H1 (cell line): Measurements from ENCODE around the gene NAPA. TPM values are rescaled to one million over a fixed set of nuclear protein-coding genes. Genes with fewer than 3 reads are reported as not detected.

Experiments used
- CTCF ChIA-PET: fragments of 300-600 bp; sonication (Branson Sonifier 250); formaldehyde crosslinking; loops from one replicate; lab custom pipeline; 2021; ENCODE audit not compliant: partially characterized antibody; lab: Charles Lee
- POLR2A ChIA-PET: fragments of 300-600 bp; sonication (Branson Sonifier 250); formaldehyde crosslinking; loops from one replicate; lab custom pipeline; 2021; ENCODE audit warnings: inconsistent platforms; ENCODE audit not compliant: partially characterized antibody; lab: Charles Lee
- DNase-seq, 2 experiments: peaks; one replicate each; pipeline versions ENCODE4 v3.0.0 to v3.0.0-alpha.2; 2010 to 2022; ENCODE audit warnings: low spot score in 2 of 2, low read depth in 1 of 2, mixed read lengths in 1 of 2
- FAIRE-seq: peaks from 2 replicates; lab custom pipeline; 2011; peaks lifted over from hg19 to GRCh38; lab: Jason Lieb, UNC
- H2AFZ ChIP-seq: 2 replicates; pipeline ENCODE4 v1.8.1; 2012; ENCODE audit warnings: low read length, inconsistent platforms
- H2AK5ac ChIP-seq: 2 replicates; pipeline ENCODE4 v1.6.1; 2013; ENCODE audit warnings: low read depth, low read length
- H2BK120ac ChIP-seq: replicated peaks from 2 replicates; pipeline ENCODE3; 2013; ENCODE audit warnings: low read depth, low read length, inconsistent platforms
- H2BK12ac ChIP-seq: 2 replicates; pipeline ENCODE4 v1.6.1; 2013; ENCODE audit warnings: low read depth, low read length
- H2BK15ac ChIP-seq: 2 replicates; pipeline ENCODE4 v1.6.1; 2013; ENCODE audit warnings: low read length
- H2BK20ac ChIP-seq: 2 replicates; pipeline ENCODE4 v1.6.1; 2013; ENCODE audit warnings: low read length
- H2BK5ac ChIP-seq: 2 replicates; pipeline ENCODE4 v1.6.1; 2013; ENCODE audit warnings: low read depth, low read length
- H3K14ac ChIP-seq: 2 replicates; pipeline ENCODE4 v1.6.1; 2013; ENCODE audit warnings: inconsistent platforms; ENCODE audit not compliant: insufficient read length
- H3K18ac ChIP-seq: 2 replicates; pipeline ENCODE4 v1.6.1; 2013; ENCODE audit warnings: low read length; ENCODE audit errors: extremely low read depth
- H3K23ac ChIP-seq: 2 replicates; pipeline ENCODE4 v1.6.1; 2013; ENCODE audit warnings: inconsistent platforms; ENCODE audit not compliant: insufficient read length
- H3K23me2 ChIP-seq: 2 replicates; pipeline ENCODE4 v1.6.1; 2013; ENCODE audit warnings: low read depth, low read length
- H3K27ac ChIP-seq: 2 replicates; pipeline ENCODE4 v1.6.1; 2011; ENCODE audit warnings: low read depth, low read length, inconsistent platforms
- H3K27me3 ChIP-seq, 4 experiments: replicated peaks in 1 of 4; 1 replicate in 1 of 4; 2 replicates in 3 of 4; pipeline versions ENCODE4 v1.6.1 to v1.8.1; 2011 to 2013; ENCODE audit warnings: low read length in 3 of 4, mild to moderate bottlenecking in 3 of 4, inconsistent platforms in 2 of 4, mixed read lengths in 2 of 4, moderate library complexity in 1 of 4; ENCODE audit not compliant: control insufficient read depth in 3 of 4, insufficient read depth in 3 of 4; ENCODE audit errors: extremely low read depth in 1 of 4
- H3K36me3 ChIP-seq, 4 experiments: 2 replicates each; pipeline versions ENCODE4 v1.6.1 to v1.8.1; 2011 to 2013; ENCODE audit warnings: mild to moderate bottlenecking in 4 of 4, low read length in 3 of 4, moderate library complexity in 2 of 4, control low read depth in 1 of 4, inconsistent platforms in 1 of 4; ENCODE audit not compliant: insufficient read depth in 4 of 4, control insufficient read depth in 2 of 4
- H3K4ac ChIP-seq: replicated peaks from 2 replicates; pipeline ENCODE3; 2013; ENCODE audit warnings: low read length, low read depth, mixed read lengths, inconsistent platforms; ENCODE audit not compliant: insufficient read length
- H3K4me1 ChIP-seq, 4 experiments: replicated peaks in 1 of 4; 1 replicate in 1 of 4; 2 replicates in 3 of 4; pipeline versions ENCODE4 v1.6.1 to v1.8.1; 2011 to 2013; ENCODE audit warnings: low read length in 3 of 4, inconsistent platforms in 2 of 4, mixed read lengths in 1 of 4; ENCODE audit not compliant: insufficient read depth in 4 of 4, control insufficient read depth in 3 of 4
- H3K4me2 ChIP-seq, 2 experiments: 2 replicates each; pipeline versions ENCODE4 v1.6.1 to v1.8.1; 2011 to 2013; ENCODE audit warnings: low read depth in 2 of 2, low read length in 2 of 2, control low read depth in 1 of 2, inconsistent platforms in 1 of 2, mild to moderate bottlenecking in 1 of 2; ENCODE audit not compliant: insufficient read depth in 1 of 2
- H3K4me3 ChIP-seq, 4 experiments: fragments of 200-600, 300-600 bp in 1 of 4; sonication (generic), shearing (Covaris generic), sonication (Bioruptor Twin) in 1 of 4; 2 replicates each; pipeline versions ENCODE4 v1.5.1 to v1.8.1; 2011 to 2016; ENCODE audit warnings: low read length in 4 of 4, low read depth in 3 of 4, control low read depth in 2 of 4, inconsistent platforms in 2 of 4, mild to moderate bottlenecking in 2 of 4, mixed read lengths in 1 of 4, moderate library complexity in 1 of 4; ENCODE audit not compliant: insufficient read depth in 2 of 4; ENCODE audit errors: extremely low read depth in 1 of 4
- H3K56ac ChIP-seq: replicated peaks from 2 replicates; pipeline ENCODE3; 2013; ENCODE audit warnings: low read depth, mild to moderate bottlenecking, mixed read lengths, low read length, inconsistent platforms; ENCODE audit not compliant: insufficient read length
- H3K79me1 ChIP-seq: 2 replicates; pipeline ENCODE4 v1.6.1; 2013; ENCODE audit warnings: low read depth, low read length, control low read depth
- H3K79me2 ChIP-seq, 2 experiments: 2 replicates each; pipeline versions ENCODE4 v1.6.1 to v1.8.1; 2012 to 2013; ENCODE audit warnings: low read length in 2 of 2, mild to moderate bottlenecking in 2 of 2, inconsistent platforms in 1 of 2; ENCODE audit not compliant: insufficient read depth in 2 of 2, control insufficient read depth in 1 of 2
- H3K9ac ChIP-seq, 4 experiments: replicated peaks in 1 of 4; 1 replicate in 1 of 4; 2 replicates in 3 of 4; pipeline versions ENCODE4 v1.6.1 to v1.8.1; 2011 to 2013; ENCODE audit warnings: low read depth in 3 of 4, low read length in 3 of 4, control low read depth in 2 of 4, mild to moderate bottlenecking in 2 of 4, moderate library complexity in 2 of 4, inconsistent platforms in 1 of 4; ENCODE audit errors: extremely low read depth in 1 of 4
- H3K9me3 ChIP-seq, 2 experiments: 2 replicates each; pipeline versions ENCODE4 v1.6.1 to v1.8.1; 2012 to 2013; ENCODE audit warnings: mild to moderate bottlenecking in 2 of 2, moderate library complexity in 2 of 2, control low read depth in 1 of 2, inconsistent platforms in 1 of 2, low read depth in 1 of 2, low read length in 1 of 2, mixed read lengths in 1 of 2; ENCODE audit not compliant: insufficient read depth in 2 of 2
- H4K20me1 ChIP-seq, 2 experiments: replicated peaks in 1 of 2; 2 replicates each; pipeline versions ENCODE3 to v1.8.1; 2011 to 2013; ENCODE audit warnings: inconsistent platforms in 2 of 2, low read length in 2 of 2, mild to moderate bottlenecking in 1 of 2; ENCODE audit not compliant: insufficient read depth in 2 of 2, control insufficient read depth in 1 of 2
- H4K5ac ChIP-seq: 2 replicates; pipeline ENCODE4 v1.6.1; 2013; ENCODE audit warnings: low read length, low read depth, mixed read lengths, inconsistent platforms; ENCODE audit not compliant: insufficient read length
- H4K8ac ChIP-seq: 2 replicates; pipeline ENCODE4 v1.8.0; 2013; ENCODE audit warnings: mild to moderate bottlenecking, moderate library complexity, low read length, inconsistent platforms; ENCODE audit not compliant: insufficient read depth; ENCODE audit errors: extremely low read depth
- H4K91ac ChIP-seq: replicated peaks from 2 replicates; pipeline ENCODE3; 2013; ENCODE audit warnings: low read length, mixed read lengths, inconsistent platforms; ENCODE audit not compliant: insufficient read length
- ASH2L ChIP-seq: fragments of 200-600, 300-600 bp; sonication (generic); IDR thresholded peaks from one replicate; pipeline ENCODE4 v1.7.1; 2017; ENCODE audit warnings: low read length
- BACH1 ChIP-seq: IDR thresholded peaks from 2 replicates; pipeline ENCODE4 v1.6.1; 2012; ENCODE audit warnings: low read length, improper control_type of control experiment
- CHD1 ChIP-seq: IDR thresholded peaks from 2 replicates; pipeline ENCODE4 v1.6.1; 2012; ENCODE audit warnings: low read depth, low read length, improper control_type of control experiment
- CREB1 ChIP-seq: IDR thresholded peaks from 2 replicates; pipeline ENCODE4 v1.6.1; 2012; ENCODE audit warnings: inconsistent platforms
- EZH2 ChIP-seq: fragments of 200-600 bp; sonication (generic); IDR thresholded peaks from 2 replicates; pipeline ENCODE4 v1.7.1; 2012; ENCODE audit warnings: low read depth, mild to moderate bottlenecking, moderate library complexity, low read length, inconsistent platforms; ENCODE audit not compliant: severe bottlenecking
- GABPA ChIP-seq: IDR thresholded peaks from 2 replicates; pipeline ENCODE4 v1.6.1; 2011; ENCODE audit warnings: mild to moderate bottlenecking, low read length, moderate library complexity, borderline replicate concordance; ENCODE audit not compliant: insufficient read depth
- GTF2F1 ChIP-seq: IDR thresholded peaks from 2 replicates; pipeline ENCODE4 v1.6.1; 2012; ENCODE audit warnings: low read depth, low read length, improper control_type of control experiment, borderline replicate concordance
- JUND ChIP-seq: IDR thresholded peaks from 2 replicates; pipeline ENCODE4 v1.6.1; 2011; ENCODE audit warnings: mild to moderate bottlenecking, improper control_type of control experiment, low read length
- PHF8 ChIP-seq: fragments of 200-600 bp; sonication (generic); conservative IDR thresholded peaks from 2 replicates; pipeline ENCODE4 v1.7.1; 2012; ENCODE audit warnings: low read depth, mild to moderate bottlenecking, inconsistent platforms, low read length, moderate library complexity
- POLR2A ChIP-seq, 2 experiments: IDR thresholded peaks; 1 replicate in 1 of 2; 2 replicates in 1 of 2; pipeline ENCODE4 v1.6.1; 2011; ENCODE audit warnings: low read depth in 2 of 2, low read length in 2 of 2, mild to moderate bottlenecking in 2 of 2; ENCODE audit errors: control extremely low read depth in 1 of 2
- RAD21 ChIP-seq, 2 experiments: IDR thresholded peaks in 1 of 2; conservative IDR thresholded peaks in 1 of 2; 2 replicates each; pipeline ENCODE4 v1.6.1; 2011; ENCODE audit warnings: low read depth in 2 of 2, low read length in 2 of 2, improper control_type of control experiment in 1 of 2, inconsistent platforms in 1 of 2, mild to moderate bottlenecking in 1 of 2, moderate library complexity in 1 of 2
- SAP30 ChIP-seq: fragments of 300-600 bp; sonication (generic); IDR thresholded peaks from 2 replicates; pipeline ENCODE4 v1.7.1; 2012; ENCODE audit warnings: low read length, moderate library complexity, mild to moderate bottlenecking, inconsistent platforms; ENCODE audit not compliant: insufficient read depth, insufficient replicate concordance
- SP4 ChIP-seq: IDR thresholded peaks from 2 replicates; pipeline ENCODE4 v1.6.1; 2012; ENCODE audit warnings: low read length, inconsistent platforms
- TAF7 ChIP-seq: optimal IDR thresholded peaks from 2 replicates; pipeline ENCODE3; 2011; ENCODE audit warnings: low read depth, mild to moderate bottlenecking, inconsistent platforms, low read length, moderate library complexity, borderline replicate concordance
- ZNF274 ChIP-seq: IDR thresholded peaks from 2 replicates; pipeline ENCODE4 v1.7.0; 2012; ENCODE audit warnings: low read length, borderline replicate concordance; ENCODE audit errors: extremely low read depth
- WGBS, 2 experiments: shearing (Covaris generic) in 1 of 2; methylation state at CpG; one replicate each; pipeline versions ENCODE4 v1.1.6 to v1.1.7; 2013 to 2015; ENCODE audit warnings: low lambda C conversion rate in 2 of 2, mixed read lengths in 2 of 2, inconsistent platforms in 1 of 2, low coverage in 1 of 2, missing lambda C conversion rate in 1 of 2; ENCODE audit not compliant: insufficient replicate concordance in 2 of 2, insufficient coverage in 1 of 2, insufficient read length in 1 of 2; ENCODE audit errors: extremely low coverage in 1 of 2, missing lambda C conversion rate in 1 of 2; 5-methylcytosine and 5-hydroxymethylcytosine counted together
- polyA plus RNA-seq, 7 experiments: library from polyadenylated mRNA; depleted of rRNA in 3 of 7; stranded (reverse) in 5 of 7; unstranded in 2 of 7; fragments of >200 nt in 5 of 7; fragments of 200-250 nt in 2 of 7; gene quantifications; 1 replicate in 5 of 7; 2 replicates in 1 of 7; 4 replicates in 1 of 7; pipeline versions ENCODE4 v1.2.1 to v1.2.3, GENCODE V29; 2011 to 2013; ENCODE audit warnings: missing spikeins in 2 of 7, mixed read lengths in 2 of 7
- total RNA-seq: library from RNA; stranded (reverse); fragmentation: NEBNext Ultra II Directional; extraction: Animal tissue kit (Norgen Biotek cat#: 25700); gene quantifications from 2 replicates; pipeline ENCODE4 v1.2.1, GENCODE V29; 2021

Gene NAPA
- total and polyA plus RNA-seq, 2 of the 8 experiments (the other 6 are each of a cell fraction or from before 2014, with no cell fraction given), result 58.5 to 78.2 TPM

DNA sequence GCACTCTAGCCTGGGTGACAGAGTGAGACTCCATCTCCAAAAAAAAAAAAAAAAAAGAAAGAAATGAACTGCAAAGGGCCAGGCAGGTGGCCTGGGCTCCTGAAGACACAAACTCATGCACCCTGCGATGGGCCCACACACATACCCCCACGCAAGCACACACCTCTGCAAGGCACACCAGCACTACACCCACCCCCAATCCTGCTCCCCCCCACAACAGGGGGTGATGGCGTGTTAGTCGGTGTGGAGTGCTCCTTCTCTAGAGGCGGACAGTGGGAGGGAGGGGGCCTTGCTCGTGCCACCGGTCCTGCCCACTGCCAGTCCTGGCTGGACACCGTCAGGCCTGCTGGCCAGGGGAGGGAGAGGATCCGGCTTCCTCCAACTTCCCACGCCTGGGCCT is 41.5 kb downstream of the NAPA start:
- H3K56ac ChIP-seq, result no peak overlapping the region
- peaks cover 0 to 2% of the 10 kb centered on the region in 2 experiments for H4K20me1 ChIP-seq
- peaks cover 7% of the 10 kb centered on the region; the same call in 1 of the 2 replicates for H3K23me2 ChIP-seq
- ChIA-PET CTCF (interaction anchor here (1.7 to 11.5 kb wide), 5 partner anchors 10 to 240 kb away, joined by 3 to 80 read pairs (median 4); partner anchors contain the start of genes EHD2 and KPTN), POLR2A (interaction anchor here (1.2 to 1.8 kb wide), 3 partner anchors 11 to 25 kb away, joined by 4 to 6 read pairs (median 6); partner anchors contain the start of gene KPTN)
- H3K27ac ChIP-seq, result no peak overlapping the region
- no peak overlapping the region for H2BK5ac ChIP-seq
- no peak overlapping the region for H2AFZ ChIP-seq
- H3K18ac ChIP-seq, result no peak overlapping the region
- no peak overlapping the region for H3K4me2 ChIP-seq
- H3K79me1 ChIP-seq, result no peaks in the 10 kb centered on the region
- no peak overlapping the region for H3K4me3 ChIP-seq
- H4K91ac ChIP-seq, result no peak overlapping the region
- no peak overlapping the region for H4K8ac ChIP-seq
- H3K4me1 ChIP-seq, result peaks cover 4 to 29% (median 17%) of the 10 kb centered on the region in 4 experiments
- no peak overlapping the region for H3K4ac ChIP-seq
- 77% methylated on average over 8 of the region's 10 CpGs; no CpG with 5 or more reads in 1 of the 2 experiments for WGBS, 2 experiments
- H4K5ac ChIP-seq, result no peak overlapping the region
- H3K23ac ChIP-seq, result no peak overlapping the region
- no peaks in the 10 kb centered on the region for H3K9me3 ChIP-seq
- peaks cover 0 to 2% (median under 1%) of the 10 kb centered on the region in 4 experiments; a peak in 1 of 8 replicates for H3K36me3 ChIP-seq
- H2AK5ac ChIP-seq, result no peak overlapping the region
- H2BK15ac ChIP-seq, result no peak overlapping the region
- H3K27me3 ChIP-seq, result peaks cover 0 to 5% (median 3%) of the 10 kb centered on the region in 4 experiments; a peak in 3 of 7 replicates
- no peak overlapping the region for H3K14ac ChIP-seq
- no peak for DNase-seq
- H3K79me2 ChIP-seq, result no peaks in the 10 kb centered on the region
- no peak overlapping the region for H3K9ac ChIP-seq
- H2BK12ac ChIP-seq, result no peak overlapping the region
- no peak overlapping the region for H2BK120ac ChIP-seq
- no peak overlapping the region for H2BK20ac ChIP-seq
- no peak for FAIRE-seq
- TF ChIP-seq BACH1 (no peak), JUND (no peak), PHF8 (no peak), RAD21 (IDR thresholded peaks at IDR 0.05 in 1 of 2, conservative IDR thresholded peaks at IDR 0.05 in 1 of 2; ENCODE audit: low read depth in 2 of 2, low read length in 2 of 2) (no peak), POLR2A (IDR thresholded peaks at IDR 0.05; ENCODE audit: control extremely low read depth in 1 of 2, low read depth in 2 of 2, low read length in 2 of 2) (no peak), SAP30 (no peak), ZNF274 (no peak), SP4 (no peak), TAF7 (no peak), GABPA (no peak), ASH2L (no peak), CREB1 (no peak), EZH2 (no peak), GTF2F1 (no peak), CHD1 (no peak)
